Measurements from ENCODE around the gene RHOB.
"Not testable (repeated sequence)": the region's sequence is repeated elsewhere in the genome, so short reads cannot be mapped to it uniquely, and the experiment has no call there.

Gene RHOB

DNA sequence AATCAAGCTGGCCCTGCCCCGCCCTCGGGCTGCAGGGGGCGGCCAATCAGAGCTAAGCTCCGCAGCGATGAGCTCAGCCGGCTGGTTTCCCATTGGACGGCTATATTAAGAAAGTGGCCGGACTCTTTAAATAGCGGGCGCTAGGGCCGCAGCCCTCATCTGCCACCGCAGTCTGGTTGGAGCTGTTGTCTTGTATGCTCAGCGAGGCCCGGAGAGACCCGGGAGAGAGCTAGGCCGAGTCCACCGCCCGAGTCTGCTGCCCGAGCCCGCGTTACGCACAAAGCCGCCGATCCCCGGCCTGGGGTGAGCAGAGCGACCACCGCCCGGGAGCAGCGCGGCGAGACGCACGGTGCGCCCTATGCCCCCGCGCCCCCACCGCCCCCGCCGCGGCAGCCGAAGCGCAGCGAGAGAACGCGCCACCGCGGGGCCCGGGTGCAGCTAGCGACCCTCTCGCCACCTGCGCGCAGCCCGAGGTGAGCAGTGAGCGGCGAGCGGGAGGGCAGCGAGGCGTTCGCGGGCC is at the start of gene RHOB:
TSS of gene RHOB (plus strand) at position 158 of the 520 bp plus-strand sequence. CDS start 392 bp downstream, outside the sequence.
- peak; percentile 96 for DNase-seq (ENCODE audit: low read depth)

DNA sequence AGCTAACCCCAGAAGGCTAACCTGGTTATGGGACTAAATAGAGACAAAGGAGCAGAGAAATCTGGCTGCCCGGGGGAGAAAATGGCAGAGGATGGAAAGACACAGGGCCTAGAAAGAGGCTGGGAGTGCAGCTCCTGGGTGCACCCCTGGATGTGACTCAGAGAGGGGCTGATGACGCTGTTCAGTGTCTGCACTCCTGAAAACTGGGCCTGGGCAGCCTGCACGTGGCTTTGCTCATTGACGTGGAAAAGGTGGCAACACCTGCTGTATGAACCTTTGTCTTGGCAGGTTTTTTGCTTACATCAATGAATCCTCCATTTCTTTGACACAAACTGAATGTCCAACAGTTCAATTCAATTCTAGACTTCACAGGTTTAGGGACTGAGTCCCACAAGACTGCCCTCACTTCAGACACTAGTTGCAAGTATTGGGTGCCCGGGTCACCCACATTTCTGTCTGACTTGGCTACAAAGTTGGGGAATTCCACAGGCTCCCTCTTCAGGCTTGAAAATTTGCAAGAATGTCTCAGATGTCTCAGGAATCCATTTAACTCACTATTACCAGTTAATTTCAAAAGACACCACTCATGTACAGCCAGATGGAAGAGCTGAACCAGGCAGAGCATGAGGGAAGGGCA is 48.9 kb upstream of the RHOB start:
- DNase-seq (ENCODE audit: low read depth): no peak

DNA sequence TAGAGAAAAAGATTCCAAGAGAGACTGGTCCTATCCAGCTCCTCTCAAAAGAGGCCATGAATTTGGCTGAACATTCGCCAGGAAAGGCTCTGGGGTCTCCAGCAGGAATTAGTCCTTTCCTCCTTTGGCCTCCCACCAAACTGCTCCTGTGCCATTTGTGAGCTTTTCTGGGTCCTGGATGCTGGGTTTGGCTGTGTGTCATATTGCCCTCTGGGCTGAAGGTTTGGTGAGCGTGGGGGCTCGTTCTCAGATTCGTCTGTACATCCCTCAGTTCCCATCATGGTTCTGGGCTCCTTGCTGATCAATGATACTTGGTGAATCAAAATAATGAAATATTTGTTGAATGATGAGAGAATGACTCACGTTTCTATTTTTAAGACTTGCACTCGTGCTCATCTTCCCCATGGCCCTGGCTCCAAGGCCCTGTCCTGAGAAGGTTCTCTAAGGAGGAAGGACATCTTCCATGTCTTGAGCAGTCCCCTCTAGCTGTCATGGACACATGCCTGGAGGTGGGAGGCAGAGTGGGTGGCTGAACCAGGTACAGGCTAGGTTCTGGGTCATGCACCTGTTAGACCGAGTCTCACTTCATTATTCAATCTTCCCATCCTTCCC is 47.8 kb upstream of the RHOB start:
- DNase-seq (ENCODE audit: low read depth): no peak

DNA sequence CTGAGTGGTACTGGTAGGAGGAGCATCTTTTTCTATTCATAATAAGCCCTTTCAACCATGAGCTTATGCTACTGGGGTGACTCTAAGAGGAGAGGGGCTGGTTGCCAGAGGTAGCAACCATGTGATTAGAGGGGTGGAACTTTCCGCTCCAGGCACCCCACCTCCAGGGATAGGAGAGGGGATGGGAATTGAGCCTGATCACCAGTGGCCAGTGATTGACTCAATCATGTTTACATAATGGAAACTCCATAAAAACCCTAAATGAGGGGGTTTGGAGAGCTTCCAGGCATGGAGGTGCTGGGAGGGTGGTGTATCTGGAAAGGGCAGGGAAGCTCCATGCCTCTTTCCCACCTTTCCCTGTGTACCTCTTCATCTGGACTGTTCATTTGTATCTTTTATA is 46.6 kb upstream of the RHOB start:
- no peak for DNase-seq (ENCODE audit: low read depth)

- DNase-seq (ENCODE audit: low read depth): no peak
Measured at GRCh38 chr2:20400787-20401488, 45.9 kb upstream of the RHOB start.

DNA sequence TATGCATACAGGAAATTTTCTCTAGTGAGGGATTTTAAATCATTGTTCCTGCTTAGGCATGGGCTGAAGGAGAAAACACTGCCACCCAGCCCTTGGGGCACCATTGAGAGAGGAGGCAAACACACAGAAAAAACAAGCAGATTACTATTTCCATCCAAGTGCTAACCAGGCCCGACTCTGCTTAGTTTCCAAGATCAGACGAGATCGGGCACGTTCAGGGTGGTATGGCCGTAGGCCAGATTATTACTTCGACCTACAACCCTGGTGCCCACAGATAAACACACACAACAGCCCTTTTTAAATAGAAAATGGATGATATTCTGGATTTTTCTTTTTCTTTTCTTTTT is 45.4 kb upstream of the RHOB start:
- DNase-seq (ENCODE audit: low read depth): no peak

DNA sequence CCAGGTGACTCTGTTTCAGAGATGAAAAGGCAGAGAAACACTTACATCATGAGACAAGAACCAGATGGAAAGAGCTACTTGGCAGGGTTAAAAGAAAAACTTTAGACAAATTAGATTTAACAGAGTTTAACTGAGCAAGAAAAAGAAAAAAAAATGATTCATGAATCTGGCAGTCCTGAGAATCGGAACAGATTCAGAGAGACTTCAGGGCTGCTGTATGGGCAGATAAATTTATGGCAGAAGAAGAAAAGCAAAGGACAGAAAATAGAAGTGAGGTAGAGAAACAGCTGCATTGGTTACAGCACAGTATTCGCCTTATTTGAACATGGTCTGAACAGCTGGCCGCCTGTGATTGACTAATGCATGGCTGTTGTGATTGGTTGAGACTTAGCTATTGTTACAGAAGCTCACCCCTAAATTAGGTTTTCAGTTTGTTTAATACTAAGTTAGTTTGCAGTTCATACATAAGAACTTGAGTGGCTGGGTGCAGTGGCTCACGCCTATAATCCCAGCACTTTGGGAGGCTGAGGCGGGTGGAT is 43.0 kb upstream of the RHOB start:
- DNase-seq (ENCODE audit: low read depth): no peak

DNA sequence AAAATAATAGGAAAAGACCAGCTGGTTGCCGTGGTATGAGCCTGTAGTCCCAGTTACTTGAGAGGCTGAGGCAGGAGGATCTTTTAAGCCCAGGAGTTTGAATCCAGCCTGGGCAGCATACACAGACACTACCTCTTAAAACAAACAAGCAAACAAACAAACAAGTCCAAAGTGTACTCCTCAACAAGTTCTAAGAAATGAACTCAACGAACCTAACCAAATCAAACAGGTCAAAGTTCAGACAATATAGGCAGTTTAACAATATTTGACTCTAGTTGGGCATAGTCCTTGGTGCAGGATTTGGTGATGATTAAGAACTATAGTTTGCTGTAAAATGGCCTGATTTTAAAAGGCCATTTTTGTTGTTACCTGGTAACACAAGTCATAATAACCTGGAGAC is 41.9 kb upstream of the RHOB start:
- DNase-seq (ENCODE audit: low read depth): no peak

GRCh38 chr2:20409039-20409438 is 37.8 kb upstream of the RHOB start:
- no peak for DNase-seq (ENCODE audit: low read depth)

DNA sequence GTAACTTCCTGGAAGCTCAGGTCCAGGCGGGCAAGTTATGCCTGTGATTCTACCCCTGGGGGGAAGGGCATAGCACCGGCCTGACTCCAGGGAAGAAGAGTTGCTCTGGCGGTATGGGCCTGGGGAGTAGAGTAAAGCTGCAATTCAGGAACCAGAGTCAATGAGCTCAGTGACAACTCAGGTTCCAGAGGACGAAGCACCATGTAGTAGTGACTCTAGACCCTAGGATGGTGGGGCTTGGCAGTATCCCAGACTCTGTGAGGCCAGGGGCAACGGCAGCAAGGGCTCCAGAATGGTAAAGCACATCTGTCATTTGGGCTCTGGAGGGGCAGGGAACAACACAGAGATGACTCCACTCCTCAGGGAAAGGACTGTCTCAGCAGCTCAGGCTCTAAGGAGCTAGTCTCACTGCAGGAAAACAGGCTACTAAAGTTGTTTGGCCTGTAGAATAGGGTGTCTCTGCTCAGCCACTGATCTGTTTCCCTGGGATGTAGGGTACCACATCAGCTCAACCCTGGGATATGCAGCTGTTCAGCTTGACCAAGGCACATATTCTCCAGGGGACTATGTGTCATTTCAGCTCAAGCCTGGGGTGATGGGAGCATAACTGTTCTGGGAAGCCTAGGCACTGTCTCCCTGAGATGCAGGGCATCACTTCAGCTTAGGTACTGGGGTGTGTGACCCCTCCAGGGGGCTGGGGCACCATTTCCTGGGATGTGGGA is 36.2 kb upstream of the RHOB start:
- no peak for DNase-seq (ENCODE audit: low read depth)

- peak; percentile 62 for DNase-seq (ENCODE audit: low read depth)
Measured at GRCh38 chr2:20411361-20411894, 35.4 kb upstream of the RHOB start.

DNA sequence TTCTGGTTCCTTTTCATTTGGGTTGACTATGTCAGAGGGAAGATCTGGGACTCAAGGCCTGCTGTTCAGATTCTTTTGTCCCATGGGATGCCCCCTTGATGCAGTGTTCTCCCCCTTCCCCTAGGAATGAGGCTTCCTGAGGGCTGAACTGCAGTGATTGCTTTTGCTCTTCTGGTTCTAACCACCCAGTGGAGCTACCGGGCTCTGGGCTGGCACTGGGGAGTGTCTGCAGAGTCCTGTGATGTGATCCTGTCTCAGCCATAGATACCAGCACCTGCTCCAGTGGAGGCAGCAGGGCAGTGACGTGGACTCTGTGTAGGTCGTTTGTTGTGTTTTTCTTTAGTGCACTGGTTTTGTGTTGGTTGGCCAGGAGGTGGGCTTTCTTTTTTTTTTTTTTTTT is 32.1 kb upstream of the RHOB start:
- no peak for DNase-seq (ENCODE audit: low read depth)

DNA sequence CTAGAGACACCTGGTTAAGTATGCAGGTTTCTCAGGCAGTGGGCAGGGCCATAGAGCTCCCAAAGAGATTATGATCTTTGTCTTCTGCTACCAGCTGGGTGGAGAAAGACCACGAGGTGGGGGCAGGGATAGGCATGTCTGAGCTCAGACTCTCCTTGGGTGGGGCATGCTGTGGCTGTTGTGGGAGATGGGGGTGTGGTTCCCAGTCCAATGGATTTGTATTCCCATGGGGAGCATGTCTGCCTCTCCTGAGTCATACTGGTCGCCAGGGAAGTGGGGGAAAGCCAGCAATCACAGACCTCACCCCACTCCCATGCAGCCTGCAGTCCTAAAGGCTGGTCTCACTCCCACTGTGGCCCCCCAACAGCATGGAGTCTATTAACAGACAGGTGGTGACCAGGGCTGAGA is 31.4 kb upstream of the RHOB start:
- DNase-seq (ENCODE audit: low read depth): no peak

DNA sequence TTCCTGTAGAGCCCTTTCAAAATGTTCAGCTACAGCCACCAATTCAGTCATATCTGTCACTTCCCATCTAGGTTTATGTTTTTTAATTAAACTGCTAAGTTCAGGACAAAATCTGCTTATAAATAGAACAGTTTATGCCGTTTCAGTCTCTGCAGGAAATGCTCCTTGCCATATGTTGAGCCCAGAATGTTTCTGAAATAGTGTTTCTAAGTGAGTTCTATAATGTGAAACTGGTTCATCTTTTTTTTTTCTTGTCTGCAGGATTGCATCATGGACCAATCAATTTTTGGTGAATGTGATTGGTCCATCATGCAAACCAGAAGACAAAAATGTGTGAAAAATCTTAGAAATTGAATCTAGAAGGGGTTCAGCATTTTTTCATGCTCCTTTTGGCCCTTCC is 30.2 kb upstream of the RHOB start:
- DNase-seq (ENCODE audit: low read depth): no peak

DNA sequence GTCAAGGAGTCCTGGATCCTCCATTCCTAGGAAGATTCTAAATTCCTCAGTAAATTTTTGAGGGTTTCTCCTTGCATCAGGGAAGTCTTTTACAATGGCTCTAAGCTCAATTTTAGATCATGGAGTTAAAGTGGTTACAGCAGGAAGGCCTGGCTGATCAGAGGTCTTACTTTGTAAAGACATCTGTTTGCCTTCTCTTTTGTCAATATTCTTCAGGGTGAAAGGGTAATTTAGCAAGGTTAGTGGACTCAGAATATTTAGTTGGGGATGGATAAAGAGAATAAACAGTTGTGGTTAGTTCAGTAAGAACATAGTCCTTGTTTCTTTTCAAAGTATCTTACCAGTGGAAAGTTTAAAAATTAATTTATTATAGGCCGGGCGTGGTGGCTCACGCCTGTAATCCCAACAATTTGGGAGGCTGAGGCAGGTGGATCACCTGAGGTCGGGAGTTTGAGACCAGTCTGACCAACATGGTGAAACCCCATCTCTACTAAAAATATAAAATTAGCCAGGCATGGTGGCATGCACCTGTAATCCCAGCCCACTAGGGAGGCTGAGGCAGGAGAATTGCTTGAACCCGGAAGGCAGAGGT is 29.5 kb upstream of the RHOB start:
- DNase-seq (ENCODE audit: low read depth): not testable (repeated sequence)

DNA sequence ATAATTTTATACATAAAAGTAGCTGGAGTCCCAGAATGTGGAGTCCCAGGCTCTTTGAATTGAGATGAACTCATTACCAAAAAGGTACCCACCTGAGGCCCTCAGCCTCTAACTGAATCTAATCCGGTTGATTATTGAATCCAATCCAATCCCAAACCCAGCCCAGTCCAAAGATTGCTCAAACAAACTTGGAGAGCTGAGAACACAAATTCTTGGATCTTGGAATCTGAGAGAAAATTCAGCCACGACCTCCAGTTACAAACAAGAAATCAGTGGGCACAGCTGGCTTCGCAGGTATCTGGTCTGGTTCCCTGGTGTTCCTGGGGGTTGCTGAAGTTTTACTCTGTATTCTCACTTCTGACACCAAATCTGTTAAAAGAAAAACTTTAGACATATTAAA is 28.4 kb upstream of the RHOB start:
- no peak for DNase-seq (ENCODE audit: low read depth)

DNA sequence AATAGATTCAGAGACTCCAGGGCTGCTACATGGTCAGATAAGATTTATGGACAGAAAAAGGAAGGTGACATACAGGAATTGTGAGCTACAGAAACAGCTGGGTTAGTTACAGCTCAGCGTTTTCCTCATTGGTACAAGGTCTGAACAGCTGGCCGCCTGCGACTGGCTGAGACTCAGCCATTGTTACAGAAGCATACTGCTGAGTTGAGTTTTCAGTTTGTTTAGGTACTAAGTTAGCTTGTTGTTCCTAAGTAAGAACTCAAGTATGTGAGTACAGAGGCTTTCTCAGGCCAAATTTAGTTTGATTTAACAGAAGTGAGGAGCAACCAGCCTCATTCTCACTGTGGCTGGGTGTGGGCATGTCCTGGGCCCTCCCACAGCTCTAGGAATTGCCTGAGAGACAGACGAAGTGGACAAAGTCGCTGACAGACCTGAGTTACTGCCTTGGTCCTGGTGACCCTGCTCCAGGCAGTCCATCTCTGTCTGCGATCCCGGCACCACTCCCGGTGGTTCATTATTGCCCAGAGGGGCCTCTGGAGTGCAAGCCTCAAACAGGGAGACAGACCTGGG is 27.8 kb upstream of the RHOB start:
- DNase-seq (ENCODE audit: low read depth): no peak

- DNase-seq (ENCODE audit: low read depth): no peak
Measured at GRCh38 chr2:20419752-20420151, 27.1 kb upstream of the RHOB start.

- no peak for DNase-seq (ENCODE audit: low read depth)
Measured at GRCh38 chr2:20421336-20421987, 25.4 kb upstream of the RHOB start.

DNA sequence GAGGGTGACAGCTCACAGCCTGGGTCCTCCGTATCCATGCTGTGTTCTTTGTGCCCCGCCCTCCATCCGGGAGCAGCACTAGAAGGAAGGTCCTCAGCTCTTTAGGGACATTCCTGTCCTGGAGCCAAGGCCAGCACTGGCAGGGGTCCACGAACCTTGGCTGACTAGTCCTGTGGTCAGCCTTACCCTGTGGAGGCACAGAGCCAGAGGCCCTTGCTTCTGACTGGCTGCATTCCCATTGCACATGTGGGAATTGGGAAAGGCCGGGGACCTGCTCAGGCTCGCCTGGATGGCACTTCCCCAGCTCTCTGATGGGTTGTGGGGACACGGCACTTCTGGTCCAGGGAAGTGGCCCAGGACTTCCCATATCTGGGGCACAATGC is 24.9 kb upstream of the RHOB start:
- DNase-seq (ENCODE audit: low read depth): peak; percentile 93
